ENCODE results near the gene OR2B2. TPM values are rescaled to one million over a fixed set of nuclear protein-coding genes. Genes with fewer than 3 reads are reported as not detected.
A peak's percentile ranks its signal among the peaks of the same experiment; 100 is the strongest.
"Not testable (repeated sequence)": the region's sequence is repeated elsewhere in the genome, so short reads cannot be mapped to it uniquely, and the experiment has no call there.

OR2B2 gene
- total and polyA plus RNA-seq, 8 donors = not detected

GRCh38 chr6:27908017-27908416 is 4.2 kb downstream of the OR2B2 start:
- TF ChIP-seq, protein P1, sequence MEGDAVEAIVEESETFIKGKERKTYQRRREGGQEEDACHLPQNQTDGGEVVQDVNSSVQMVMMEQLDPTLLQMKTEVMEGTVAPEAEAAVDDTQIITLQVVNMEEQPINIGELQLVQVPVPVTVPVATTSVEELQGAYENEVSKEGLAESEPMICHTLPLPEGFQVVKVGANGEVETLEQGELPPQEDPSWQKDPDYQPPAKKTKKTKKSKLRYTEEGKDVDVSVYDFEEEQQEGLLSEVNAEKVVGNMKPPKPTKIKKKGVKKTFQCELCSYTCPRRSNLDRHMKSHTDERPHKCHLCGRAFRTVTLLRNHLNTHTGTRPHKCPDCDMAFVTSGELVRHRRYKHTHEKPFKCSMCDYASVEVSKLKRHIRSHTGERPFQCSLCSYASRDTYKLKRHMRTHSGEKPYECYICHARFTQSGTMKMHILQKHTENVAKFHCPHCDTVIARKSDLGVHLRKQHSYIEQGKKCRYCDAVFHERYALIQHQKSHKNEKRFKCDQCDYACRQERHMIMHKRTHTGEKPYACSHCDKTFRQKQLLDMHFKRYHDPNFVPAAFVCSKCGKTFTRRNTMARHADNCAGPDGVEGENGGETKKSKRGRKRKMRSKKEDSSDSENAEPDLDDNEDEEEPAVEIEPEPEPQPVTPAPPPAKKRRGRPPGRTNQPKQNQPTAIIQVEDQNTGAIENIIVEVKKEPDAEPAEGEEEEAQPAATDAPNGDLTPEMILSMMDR (IDR thresholded peaks at IDR 0.05) = no peak
- no peak overlapping the region for H3K27ac ChIP-seq
- DNase-seq (no peak), ATAC-seq (no peak), FAIRE-seq (no peak)
- peaks cover 0 to 4% (median 4%) of the 10 kb centered on the region in 3 donors for H3K4me1 ChIP-seq
- peaks cover 0 to 11% (median 0%) of the 10 kb centered on the region in 4 donors for H3K27me3 ChIP-seq
- WGBS, 2 donors = 51 to 60% methylated on average over 1 of the region's 1 CpG
- intact Hi-C loops (cut with DNase I) = no loop called here
- H3K4me3 ChIP-seq = no peak overlapping the region
- H3K36me3 ChIP-seq = no peaks in the 10 kb centered on the region
- no peaks in the 10 kb centered on the region for H3K9me3 ChIP-seq

DNA sequence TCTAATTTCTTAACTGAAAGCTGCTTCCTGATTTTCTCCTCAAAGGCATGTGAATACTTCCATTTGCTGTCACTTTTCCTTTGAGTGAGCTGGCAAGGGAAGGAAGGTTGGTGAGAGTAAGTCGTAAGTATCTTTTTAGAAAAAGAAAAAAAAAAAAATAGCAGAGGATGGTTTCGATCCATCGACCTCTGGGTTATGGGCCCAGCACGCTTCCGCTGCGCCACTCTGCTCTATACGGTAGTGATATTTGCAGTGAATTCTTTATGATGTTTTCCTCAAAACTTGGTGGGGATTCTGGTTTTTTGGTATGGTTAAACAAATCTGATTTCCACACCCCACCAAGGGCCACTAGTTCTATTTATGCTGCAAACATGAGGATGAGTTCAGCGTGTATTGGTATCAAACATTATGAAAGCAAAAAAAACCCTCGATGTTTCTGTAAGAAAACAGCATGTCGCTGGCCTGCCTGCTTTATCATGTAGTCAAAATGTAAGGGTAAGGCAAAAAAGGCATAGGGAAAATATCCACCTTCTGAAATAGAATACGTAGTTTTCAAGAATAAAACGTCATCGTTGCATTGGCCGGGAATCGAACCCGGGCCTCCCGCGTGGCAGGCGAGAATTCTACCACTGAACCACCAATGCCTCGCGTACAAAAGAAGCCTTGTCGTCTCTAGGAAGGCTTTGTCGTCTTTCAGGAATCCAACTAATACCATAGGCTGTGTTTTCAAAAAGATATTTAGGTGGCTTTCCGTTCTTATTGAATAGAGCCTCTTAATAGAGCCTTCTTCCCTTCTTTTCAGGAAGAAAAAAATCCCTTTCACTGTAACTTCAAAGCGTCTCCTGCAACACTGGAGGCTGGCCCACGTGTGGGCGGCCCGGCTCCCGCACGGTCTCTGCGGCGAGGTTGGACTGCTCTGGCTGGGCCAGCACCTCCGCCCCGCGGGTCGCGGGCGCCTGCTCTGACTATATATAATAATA is 9.6 kb downstream of the OR2B2 start:
- FAIRE-seq (peak; percentile 39), ATAC-seq (peak; percentile 89 to 95 (median 92)), DNase-seq (peak; percentile 69 to 92 (median 82))
- Histone ChIP-seq H3K27me3 (peaks cover 0 to 11% (median 0%) of the 10 kb centered on the region in 4 donors), H3K9me3 (no peaks in the 10 kb centered on the region), H3K27ac (peak overlapping the region; percentile 54 to 86 (median 62)), H3K4me3 (peak overlapping the region; percentile 22 to 58 (median 38)), H3K4me1 (peaks cover 0 to 4% (median 4%) of the 10 kb centered on the region in 3 donors), H3K36me3 (no peaks in the 10 kb centered on the region)
- WGBS, 2 donors = 1 to 2% methylated on average over 38 of the region's 38 CpGs
- TF ChIP-seq, protein P1 (IDR thresholded peaks at IDR 0.05) = no peak
- intact Hi-C loops (cut with DNase I) = no loop called here

GRCh38 chr6:27901801-27902200 is 10.4 kb downstream of the OR2B2 start:
- TF ChIP-seq, protein P1 (IDR thresholded peaks at IDR 0.05) = no peak
- Histone ChIP-seq H3K4me1 (peaks cover 0 to 4% (median 4%) of the 10 kb centered on the region in 3 donors), H3K36me3 (no peaks in the 10 kb centered on the region), H3K9me3 (no peaks in the 10 kb centered on the region), H3K4me3 (no peak overlapping the region), H3K27me3 (peaks cover 0 to 11% (median 0%) of the 10 kb centered on the region in 4 donors), H3K27ac (no peak overlapping the region)
- intact Hi-C loops (cut with DNase I) = no loop called here
- no peak for ATAC-seq
- FAIRE-seq = no peak
- WGBS, 2 donors = 87 to 91% methylated on average over 8 of the region's 8 CpGs
- no peak for DNase-seq

GRCh38 chr6:27900197-27900596 is 12.0 kb downstream of the OR2B2 start:
- H3K9me3 ChIP-seq; DNase-seq; H3K4me3 ChIP-seq; H3K27me3 ChIP-seq; H3K4me1 ChIP-seq; H3K36me3 ChIP-seq; ATAC-seq; FAIRE-seq; intact Hi-C loops (cut with DNase I); H3K27ac ChIP-seq: not testable (repeated sequence)
- 53 to 58% methylated on average over 7 of the region's 7 CpGs for WGBS, 2 donors

GRCh38 chr6:27899543-27899942 is 12.7 kb downstream of the OR2B2 start:
- ATAC-seq (no peak), FAIRE-seq (no peak), DNase-seq (no peak)
- no peak overlapping the region for H3K27ac ChIP-seq
- H3K27me3 ChIP-seq = no peaks in the 10 kb centered on the region
- H3K9me3 ChIP-seq = no peaks in the 10 kb centered on the region
- H3K4me3 ChIP-seq = no peak overlapping the region
- intact Hi-C loops (cut with DNase I) = loop anchor here in 2 of 3 donors (10.0 kb wide), 1 partner anchor 715 kb away; no protein-coding TSS in a partner anchor
- no peaks in the 10 kb centered on the region for H3K36me3 ChIP-seq
- TF ChIP-seq, protein P1 (IDR thresholded peaks at IDR 0.05) = no peak
- H3K4me1 ChIP-seq = peaks cover 3 to 4% (median 4%) of the 10 kb centered on the region in 3 donors
